HCT116 (cell line): Measurements from ENCODE around the gene TLK1. TPM values are rescaled to one million over a fixed set of nuclear protein-coding genes. Genes with fewer than 3 reads are reported as not detected.

Experiments
- ATAC-seq: fragments of 200-7000 bp; cut with Tn5 transposase; 2 replicates; pipeline ENCODE4 v1.9.1; 2020; ENCODE audit warnings: mild to moderate bottlenecking, moderate library complexity
- BruUV-seq: library from RNA; stranded (reverse); fragments of 400-500 nt; replicated peaks from 2 replicates; lab custom pipeline; 2021; lab: Mats Ljungman, UMichigan
- CTCF ChIA-PET: fragments of 300-600 bp; sonication (Branson Sonifier 250); formaldehyde crosslinking; loops from one replicate; lab custom pipeline; 2021; ENCODE audit warnings: antibody characterized with exemption; lab: Charles Lee
- POLR2A ChIA-PET: fragments of 300-600, 350-600 bp; sonication (Branson Sonifier 250); formaldehyde crosslinking; loops from one replicate; lab custom pipeline; 2021; ENCODE audit warnings: antibody characterized with exemption; lab: Charles Lee
- RAD21 ChIA-PET, 2 experiments: fragments of 300-600 bp; sonication (Branson Sonifier 250); formaldehyde crosslinking; loops; one replicate each; lab custom pipeline; 2023; ENCODE audit warnings: low total read pairs in 2 of 2; ENCODE audit not compliant: uncharacterized antibody in 2 of 2, unreplicated experiment in 2 of 2, low non-redundant PET in 1 of 2; lab: Charles Lee
- DNase-seq: peaks from one replicate; pipeline ENCODE4 v3.0.0-alpha.2; 2010; ENCODE audit warnings: low read depth, low spot score
- H2AFZ ChIP-seq: fragments of 200-600 bp; shearing (Covaris generic), sonication (generic); 2 replicates; pipeline ENCODE4 v1.6.1; 2017; ENCODE audit warnings: low read depth, mixed run types, mixed read lengths, antibody characterized with exemption, low read length; ENCODE audit not compliant: poor library complexity, severe bottlenecking
- H3K27ac ChIP-seq: 2 replicates; pipeline ENCODE4 v1.5.1; 2012; ENCODE audit warnings: low read depth, low read length
- H3K27me3 ChIP-seq: fragments of 200-600 bp; sonication (generic); 2 replicates; pipeline ENCODE4 v1.6.1; 2016; ENCODE audit warnings: mixed run types, low read length, mixed read lengths; ENCODE audit not compliant: insufficient read depth
- H3K36me3 ChIP-seq, 2 experiments: fragments of 200-500 bp in 1 of 2; fragments of 200-600 bp in 1 of 2; sonication (Bioruptor generic) in 1 of 2; sonication (generic) in 1 of 2; 2 replicates each; pipeline versions ENCODE4 v1.5.1 to v1.6.1; 2014 to 2016; ENCODE audit warnings: low read length in 2 of 2, inconsistent platforms in 1 of 2, mixed read lengths in 1 of 2, mixed run types in 1 of 2; ENCODE audit not compliant: insufficient read depth in 2 of 2, control insufficient read depth in 1 of 2
- H3K4me1 ChIP-seq, 2 experiments: fragments of 200-600 bp in 1 of 2; sonication (generic) in 1 of 2; 2 replicates each; pipeline versions ENCODE4 v1.5.1 to v1.6.1; 2012 to 2017; ENCODE audit warnings: low read length in 2 of 2, inconsistent platforms in 1 of 2, mild to moderate bottlenecking in 1 of 2, mixed read lengths in 1 of 2, mixed run types in 1 of 2, moderate library complexity in 1 of 2; ENCODE audit not compliant: insufficient read depth in 2 of 2, control insufficient read depth in 1 of 2
- H3K4me2 ChIP-seq: fragments of 200-600 bp; sonication (generic); 2 replicates; pipeline ENCODE4 v1.6.1; 2017; ENCODE audit warnings: mixed run types, low read length, mixed read lengths
- H3K4me3 ChIP-seq, 2 experiments: fragments of 200-600 bp in 1 of 2; sonication (generic) in 1 of 2; replicated peaks in 1 of 2; 2 replicates each; pipeline ENCODE4 v1.5.1; 2011 to 2016; ENCODE audit warnings: low read length in 2 of 2, control low read depth in 1 of 2, low read depth in 1 of 2, mild to moderate bottlenecking in 1 of 2, mixed read lengths in 1 of 2, mixed run types in 1 of 2
- H3K79me2 ChIP-seq: fragments of 200-600 bp; sonication (generic); 2 replicates; pipeline ENCODE4 v1.6.1; 2017; ENCODE audit warnings: mild to moderate bottlenecking, mixed run types, low read length, moderate library complexity, mixed read lengths; ENCODE audit not compliant: insufficient read depth
- H3K9ac ChIP-seq: fragments of 200-600 bp; sonication (generic); 2 replicates; pipeline ENCODE4 v1.6.1; 2016; ENCODE audit warnings: low read length, mixed read lengths
- H3K9me2 ChIP-seq: fragments of 200-600 bp; sonication (generic), shearing (Covaris generic); 2 replicates; pipeline ENCODE4 v1.6.1; 2017; ENCODE audit warnings: mixed run types, mild to moderate bottlenecking, moderate library complexity; ENCODE audit not compliant: insufficient read depth
- H3K9me3 ChIP-seq, 2 experiments: fragments of 200-500 bp in 1 of 2; fragments of 200-600 bp in 1 of 2; sonication (Bioruptor generic) in 1 of 2; sonication (generic) in 1 of 2; 2 replicates each; pipeline ENCODE4 v1.6.1; 2014 to 2017; ENCODE audit warnings: low read length in 2 of 2, mixed read lengths in 2 of 2, inconsistent platforms in 1 of 2, low read depth in 1 of 2, mild to moderate bottlenecking in 1 of 2, mixed run types in 1 of 2, moderate library complexity in 1 of 2; ENCODE audit not compliant: control insufficient read depth in 1 of 2, insufficient read depth in 1 of 2
- H4K20me1 ChIP-seq: fragments of 200-600 bp; sonication (generic), shearing (Covaris generic); 2 replicates; pipeline ENCODE4 v1.6.1; 2017; ENCODE audit warnings: mixed run types, mild to moderate bottlenecking, moderate library complexity; ENCODE audit not compliant: insufficient read depth
- CBX3 ChIP-seq: IDR thresholded peaks from 2 replicates; pipeline ENCODE4 v1.6.1; 2012; ENCODE audit warnings: low read depth
- CEBPB ChIP-seq: IDR thresholded peaks from 2 replicates; pipeline ENCODE4 v1.6.1; 2012; ENCODE audit warnings: low read depth
- EGR1 ChIP-seq: IDR thresholded peaks from 2 replicates; pipeline ENCODE4 v1.6.1; 2012; ENCODE audit warnings: low read depth
- EZH2 ChIP-seq: fragments of 200-600 bp; sonication (generic); IDR thresholded peaks from 2 replicates; pipeline ENCODE4 v1.6.1; 2017; ENCODE audit warnings: antibody characterized with exemption, mixed run types
- FOSL1 ChIP-seq: IDR thresholded peaks from 2 replicates; pipeline ENCODE4 v1.6.1; 2012; ENCODE audit warnings: low read depth
- JUND ChIP-seq: IDR thresholded peaks from 2 replicates; pipeline ENCODE4 v1.6.1; 2012
- POLR2A ChIP-seq: IDR thresholded peaks from 2 replicates; pipeline ENCODE4 v1.7.0; 2011; ENCODE audit warnings: borderline replicate concordance; ENCODE audit not compliant: insufficient read depth, insufficient read length; ENCODE audit errors: extremely low read depth
- POLR2AphosphoS5 ChIP-seq: IDR thresholded peaks from 2 replicates; pipeline ENCODE4 v1.6.1; 2011; ENCODE audit warnings: mild to moderate bottlenecking, low read depth, low read length, moderate library complexity
- RAD21 ChIP-seq: IDR thresholded peaks from 2 replicates; pipeline ENCODE4 v1.6.1; 2012; ENCODE audit warnings: low read depth, mild to moderate bottlenecking
- SIN3A ChIP-seq: IDR thresholded peaks from 2 replicates; pipeline ENCODE4 v1.6.1; 2012; ENCODE audit warnings: low read depth
- TCF7L2 ChIP-seq: IDR thresholded peaks from 2 replicates; pipeline ENCODE4 v1.7.0; 2011; ENCODE audit warnings: borderline replicate concordance, inconsistent platforms; ENCODE audit not compliant: insufficient read depth, insufficient read length; ENCODE audit errors: extremely low read depth
- ZFX ChIP-seq: fragments of 450-650 bp; IDR thresholded peaks from 2 replicates; pipeline ENCODE4 v1.6.1; 2017
- intact Hi-C: fragments of 100-400 bp; cut with micrococcal nuclease; formaldehyde crosslinking; loops from 2 replicates; pipeline ENCODE4 v1.10.0; 2022
- total RNA-seq: library from RNA; stranded (reverse); gene quantifications from one replicate; pipeline ENCODE4 v1.2.1, GENCODE V29; 2021; ENCODE audit not compliant: unreplicated experiment
- TF ChIP-seq, protein P1 (sequence below): IDR thresholded peaks from 2 replicates; pipeline ENCODE4 v1.6.1; 2012; ENCODE audit warnings: low read depth
- TF ChIP-seq, protein P2 (sequence below): IDR thresholded peaks from 2 replicates; pipeline ENCODE4 v1.6.1; 2012
- TF ChIP-seq, protein P3 (sequence below), 3 experiments: fragments of 200-600 bp in 1 of 3; sonication (generic) in 1 of 3; IDR thresholded peaks in 2 of 3; conservative IDR thresholded peaks in 1 of 3; 2 replicates each; pipeline ENCODE4 v1.5.1; 2012 to 2017; ENCODE audit warnings: low read depth in 2 of 3, low read length in 2 of 3, antibody characterized with exemption in 1 of 3, borderline replicate concordance in 1 of 3, control low read depth in 1 of 3, mild to moderate bottlenecking in 1 of 3, mixed read lengths in 1 of 3, mixed run types in 1 of 3, moderate library complexity in 1 of 3; ENCODE audit not compliant: insufficient read depth in 1 of 3
- TF ChIP-seq, protein P4 (sequence below): IDR thresholded peaks from 2 replicates; pipeline ENCODE4 v1.6.1; 2012

The TLK1 gene
- total RNA-seq, 1 experiment from 2014 or later: 57.7 TPM

DNA sequence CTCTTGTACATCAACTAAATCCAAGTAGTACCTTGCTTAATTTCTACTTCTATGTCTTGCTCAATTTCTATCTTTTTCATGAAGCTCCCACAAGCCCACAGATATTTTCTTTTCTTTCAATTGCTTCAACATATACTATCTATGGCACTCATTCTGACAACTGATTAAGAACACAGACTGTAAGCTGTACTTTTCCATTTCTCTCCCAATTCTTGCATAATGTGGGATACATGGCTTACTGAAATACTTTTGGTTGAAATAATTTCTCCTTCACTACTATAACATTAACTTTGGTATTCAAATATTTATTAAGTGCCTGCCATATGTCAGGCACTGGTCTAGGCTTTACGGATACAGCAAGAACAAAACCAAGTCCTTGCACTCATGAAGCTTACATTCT is 146.8 kb downstream of the TLK1 start (continued):
- TF ChIP-seq, protein P1, sequence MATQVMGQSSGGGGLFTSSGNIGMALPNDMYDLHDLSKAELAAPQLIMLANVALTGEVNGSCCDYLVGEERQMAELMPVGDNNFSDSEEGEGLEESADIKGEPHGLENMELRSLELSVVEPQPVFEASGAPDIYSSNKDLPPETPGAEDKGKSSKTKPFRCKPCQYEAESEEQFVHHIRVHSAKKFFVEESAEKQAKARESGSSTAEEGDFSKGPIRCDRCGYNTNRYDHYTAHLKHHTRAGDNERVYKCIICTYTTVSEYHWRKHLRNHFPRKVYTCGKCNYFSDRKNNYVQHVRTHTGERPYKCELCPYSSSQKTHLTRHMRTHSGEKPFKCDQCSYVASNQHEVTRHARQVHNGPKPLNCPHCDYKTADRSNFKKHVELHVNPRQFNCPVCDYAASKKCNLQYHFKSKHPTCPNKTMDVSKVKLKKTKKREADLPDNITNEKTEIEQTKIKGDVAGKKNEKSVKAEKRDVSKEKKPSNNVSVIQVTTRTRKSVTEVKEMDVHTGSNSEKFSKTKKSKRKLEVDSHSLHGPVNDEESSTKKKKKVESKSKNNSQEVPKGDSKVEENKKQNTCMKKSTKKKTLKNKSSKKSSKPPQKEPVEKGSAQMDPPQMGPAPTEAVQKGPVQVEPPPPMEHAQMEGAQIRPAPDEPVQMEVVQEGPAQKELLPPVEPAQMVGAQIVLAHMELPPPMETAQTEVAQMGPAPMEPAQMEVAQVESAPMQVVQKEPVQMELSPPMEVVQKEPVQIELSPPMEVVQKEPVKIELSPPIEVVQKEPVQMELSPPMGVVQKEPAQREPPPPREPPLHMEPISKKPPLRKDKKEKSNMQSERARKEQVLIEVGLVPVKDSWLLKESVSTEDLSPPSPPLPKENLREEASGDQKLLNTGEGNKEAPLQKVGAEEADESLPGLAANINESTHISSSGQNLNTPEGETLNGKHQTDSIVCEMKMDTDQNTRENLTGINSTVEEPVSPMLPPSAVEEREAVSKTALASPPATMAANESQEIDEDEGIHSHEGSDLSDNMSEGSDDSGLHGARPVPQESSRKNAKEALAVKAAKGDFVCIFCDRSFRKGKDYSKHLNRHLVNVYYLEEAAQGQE: no peak
- TF ChIP-seq EZH2: no peak
- TF ChIP-seq TCF7L2: no peak
- no peak for TF ChIP-seq ZFX
- TF ChIP-seq, protein P2, sequence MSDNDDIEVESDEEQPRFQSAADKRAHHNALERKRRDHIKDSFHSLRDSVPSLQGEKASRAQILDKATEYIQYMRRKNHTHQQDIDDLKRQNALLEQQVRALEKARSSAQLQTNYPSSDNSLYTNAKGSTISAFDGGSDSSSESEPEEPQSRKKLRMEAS: no peak

DNA sequence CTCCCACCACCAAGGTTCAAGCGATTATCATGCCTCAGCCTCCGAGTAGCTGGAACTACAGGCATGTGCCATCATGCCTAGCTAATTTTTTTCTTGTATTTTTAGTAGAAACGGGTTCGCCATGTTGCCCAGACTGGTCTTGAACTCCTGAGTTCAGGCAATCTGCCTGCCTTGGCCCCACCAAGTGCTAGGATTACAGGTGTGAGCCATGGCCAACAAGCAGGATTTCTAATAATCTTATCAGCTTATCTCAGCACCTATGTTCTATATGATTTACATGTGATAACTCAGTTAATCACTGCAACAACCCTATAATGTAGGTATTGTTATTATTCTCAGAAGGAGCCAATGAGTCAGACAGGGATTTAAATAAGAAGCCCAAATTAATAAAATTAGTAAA is 151.3 kb downstream of the TLK1 start:
- Histone ChIP-seq H3K9me2 (no peaks in the 10 kb centered on the region), H4K20me1 (no peaks in the 10 kb centered on the region), H3K27ac (no peak overlapping the region), H3K9ac (no peak overlapping the region), H3K79me2 (no peaks in the 10 kb centered on the region), H3K9me3 (no peaks in the 10 kb centered on the region), H3K4me2 (no peak overlapping the region), H2AFZ (no peak overlapping the region), H3K27me3 (no peaks in the 10 kb centered on the region), H3K4me1 (no peaks in the 10 kb centered on the region), H3K4me3 (no peak overlapping the region), H3K36me3 (peaks cover 9 to 10% of the 10 kb centered on the region in 2 experiments; a peak in 1 of 4 replicates)
- DNase-seq: no peak
- ChIA-PET RAD21 (no interaction called here), POLR2A (no interaction called here), CTCF (no interaction called here)
- no TSS peak for BruUV-seq
- no peak for ATAC-seq
- intact Hi-C loops: no loop called here
- TF ChIP-seq, protein P3, sequence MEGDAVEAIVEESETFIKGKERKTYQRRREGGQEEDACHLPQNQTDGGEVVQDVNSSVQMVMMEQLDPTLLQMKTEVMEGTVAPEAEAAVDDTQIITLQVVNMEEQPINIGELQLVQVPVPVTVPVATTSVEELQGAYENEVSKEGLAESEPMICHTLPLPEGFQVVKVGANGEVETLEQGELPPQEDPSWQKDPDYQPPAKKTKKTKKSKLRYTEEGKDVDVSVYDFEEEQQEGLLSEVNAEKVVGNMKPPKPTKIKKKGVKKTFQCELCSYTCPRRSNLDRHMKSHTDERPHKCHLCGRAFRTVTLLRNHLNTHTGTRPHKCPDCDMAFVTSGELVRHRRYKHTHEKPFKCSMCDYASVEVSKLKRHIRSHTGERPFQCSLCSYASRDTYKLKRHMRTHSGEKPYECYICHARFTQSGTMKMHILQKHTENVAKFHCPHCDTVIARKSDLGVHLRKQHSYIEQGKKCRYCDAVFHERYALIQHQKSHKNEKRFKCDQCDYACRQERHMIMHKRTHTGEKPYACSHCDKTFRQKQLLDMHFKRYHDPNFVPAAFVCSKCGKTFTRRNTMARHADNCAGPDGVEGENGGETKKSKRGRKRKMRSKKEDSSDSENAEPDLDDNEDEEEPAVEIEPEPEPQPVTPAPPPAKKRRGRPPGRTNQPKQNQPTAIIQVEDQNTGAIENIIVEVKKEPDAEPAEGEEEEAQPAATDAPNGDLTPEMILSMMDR (IDR thresholded peaks at IDR 0.05 in 2 of 3, conservative IDR thresholded peaks at IDR 0.05 in 1 of 3; ENCODE audit: borderline replicate concordance in 1 of 3, insufficient read depth in 1 of 3, low read depth in 2 of 3, low read length in 2 of 3): no peak
- TF ChIP-seq FOSL1 (no peak), POLR2A (no peak), EZH2 (no peak), CEBPB (no peak), TCF7L2 (no peak), EGR1 (no peak), ZFX (no peak), RAD21 (no peak), JUND (no peak), CBX3 (no peak), SIN3A (no peak), POLR2AphosphoS5 (no peak)
- TF ChIP-seq, protein P2: no peak
- TF ChIP-seq, protein P4, sequence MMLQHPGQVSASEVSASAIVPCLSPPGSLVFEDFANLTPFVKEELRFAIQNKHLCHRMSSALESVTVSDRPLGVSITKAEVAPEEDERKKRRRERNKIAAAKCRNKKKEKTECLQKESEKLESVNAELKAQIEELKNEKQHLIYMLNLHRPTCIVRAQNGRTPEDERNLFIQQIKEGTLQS: no peak
- TF ChIP-seq, protein P1: no peak
